ENCODE measurements around the gene ALDH6A1.

The ALDH6A1 gene

GRCh38 chr14:74015176-74015575, 69.1 kb downstream of the ALDH6A1 start:
- Histone ChIP-seq H3K4me1 (ENCODE audit: control insufficient read depth, low read depth, low read length) (no peaks in the 10 kb centered on the region), H3K9ac (ENCODE audit: low read length) (no peak overlapping the region), H3K4me3 (ENCODE audit: low read length) (no peak overlapping the region), H3K27ac (ENCODE audit: low read length) (no peak overlapping the region), H3K27me3 (ENCODE audit: control insufficient read depth, insufficient read depth, low read length) (peaks cover 14% of the 10 kb centered on the region), H3K36me3 (ENCODE audit: control insufficient read depth, low read depth, low read length) (no peaks in the 10 kb centered on the region), H3K9me3 (ENCODE audit: control insufficient read depth, low read depth, low read length) (no peaks in the 10 kb centered on the region)

DNA sequence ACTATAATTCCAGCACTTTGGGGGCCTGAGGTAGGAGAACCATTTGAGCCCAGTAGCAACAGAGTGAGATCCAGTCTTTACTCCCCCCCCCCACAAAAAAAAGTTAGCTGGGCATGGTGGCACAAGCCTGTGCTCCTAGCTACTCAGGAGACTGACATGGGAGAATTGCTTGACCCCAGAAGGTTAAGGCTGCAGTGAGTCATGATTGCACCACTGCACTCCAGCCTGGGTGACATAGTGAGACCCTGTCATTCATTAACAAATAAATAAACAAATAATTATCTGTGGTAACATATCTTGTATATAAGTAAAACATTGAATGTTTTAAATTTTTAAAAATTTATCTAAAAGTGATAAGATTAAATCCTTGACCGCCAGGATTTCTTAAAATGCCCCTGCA, 70.0 kb downstream of the ALDH6A1 start:
- Histone ChIP-seq H3K9ac (ENCODE audit: low read length) (no peak overlapping the region), H3K36me3 (ENCODE audit: control insufficient read depth, low read depth, low read length) (no peaks in the 10 kb centered on the region), H3K27me3 (ENCODE audit: control insufficient read depth, insufficient read depth, low read length) (peaks cover 8% of the 10 kb centered on the region), H3K4me3 (ENCODE audit: low read length) (no peak overlapping the region), H3K27ac (ENCODE audit: low read length) (no peak overlapping the region), H3K4me1 (ENCODE audit: control insufficient read depth, low read depth, low read length) (no peaks in the 10 kb centered on the region), H3K9me3 (ENCODE audit: control insufficient read depth, low read depth, low read length) (no peaks in the 10 kb centered on the region)

GRCh38 chr14:74008843-74009499, 75.3 kb downstream of the ALDH6A1 start:
- no peak overlapping the region for H3K9ac ChIP-seq (ENCODE audit: low read length)
- H3K27me3 ChIP-seq (ENCODE audit: control insufficient read depth, insufficient read depth, low read length) = no peaks in the 10 kb centered on the region
- H3K27ac ChIP-seq (ENCODE audit: low read length) = no peak overlapping the region
- H3K36me3 ChIP-seq (ENCODE audit: control insufficient read depth, low read depth, low read length) = no peaks in the 10 kb centered on the region
- no peaks in the 10 kb centered on the region for H3K4me1 ChIP-seq (ENCODE audit: control insufficient read depth, low read depth, low read length)
- no peak overlapping the region for H3K4me3 ChIP-seq (ENCODE audit: low read length)
- H3K9me3 ChIP-seq (ENCODE audit: control insufficient read depth, low read depth, low read length) = no peaks in the 10 kb centered on the region

Data from iPS-18a (cell line).